HepG2 (cell line): ENCODE measurements around the gene POLR3E. TPM values are rescaled to one million over a fixed set of nuclear protein-coding genes. Genes with fewer than 3 reads are reported as not detected.
A peak's percentile ranks its signal among the peaks of the same experiment; 100 is the strongest.

Source experiments
- AGO1 ChIP-seq: fragments of 200-400 bp; formaldehyde crosslinking; IDR thresholded peaks from 2 replicates; pipeline ENCODE4 v1.6.1; 2017; ENCODE audit warnings: mild to moderate bottlenecking, low read depth, low read length, moderate library complexity; ENCODE audit not compliant: poor library complexity, severe bottlenecking
- GPN1 ChIP-seq: sonication (generic); formaldehyde crosslinking; IDR thresholded peaks from 2 replicates; pipeline ENCODE4 v1.5.1; 2020; ENCODE audit warnings: missing genetic modification reagents, borderline replicate concordance
- HDAC6 ChIP-seq: fragments of 200-600 bp; sonication (generic); IDR thresholded peaks from 2 replicates; pipeline ENCODE4 v1.7.0; 2017; ENCODE audit warnings: mild to moderate bottlenecking, antibody characterized with exemption, low read length, low read depth
- MIXL1 ChIP-seq: IDR thresholded peaks from 2 replicates; pipeline ENCODE4 v1.6.1; 2016
- PHF8 ChIP-seq: sonication (generic); formaldehyde crosslinking; IDR thresholded peaks from 2 replicates; pipeline ENCODE4 v1.5.0; 2020; ENCODE audit warnings: missing genetic modification reagents
- RORA ChIP-seq: sonication (generic); formaldehyde crosslinking; IDR thresholded peaks from 2 replicates; pipeline ENCODE4 v1.5.0; 2020; ENCODE audit warnings: mild to moderate bottlenecking, missing genetic modification reagents, moderate library complexity
- SP140L ChIP-seq: sonication (generic); formaldehyde crosslinking; IDR thresholded peaks from 2 replicates; pipeline ENCODE4 v1.4.0; 2020; ENCODE audit warnings: missing genetic modification reagents, borderline replicate concordance
- TARDBP ChIP-seq: sonication (generic); formaldehyde crosslinking; IDR thresholded peaks from 2 replicates; pipeline ENCODE4 v1.8.0; 2022; ENCODE audit warnings: mild to moderate bottlenecking, missing genetic modification reagents
- THAP11 ChIP-seq: IDR thresholded peaks from 2 replicates; pipeline ENCODE4 v1.6.1; 2016; ENCODE audit warnings: missing biosample characterization, missing genetic modification reagents
- TSC22D2 ChIP-seq: sonication (generic); formaldehyde crosslinking; IDR thresholded peaks from 2 replicates; pipeline ENCODE4 v1.5.1; 2020; ENCODE audit warnings: missing genetic modification reagents, mild to moderate bottlenecking, borderline replicate concordance
- XBP1 ChIP-seq: sonication (generic); formaldehyde crosslinking; IDR thresholded peaks from 2 replicates; pipeline ENCODE4 v1.5.0; 2020; ENCODE audit warnings: missing genetic modification reagents
- ZNF230 ChIP-seq: sonication (generic); formaldehyde crosslinking; IDR thresholded peaks from 2 replicates; pipeline ENCODE4 v1.4.0; 2020; ENCODE audit warnings: mild to moderate bottlenecking, missing genetic modification reagents
- ZNF331 ChIP-seq: sonication (generic); formaldehyde crosslinking; IDR thresholded peaks from 2 replicates; pipeline ENCODE4 v1.4.0; 2020; ENCODE audit warnings: missing genetic modification reagents
- ZNF891 ChIP-seq: sonication (generic); formaldehyde crosslinking; IDR thresholded peaks from 2 replicates; pipeline ENCODE4 v1.5.0; 2020; ENCODE audit warnings: mild to moderate bottlenecking, missing genetic modification reagents
- polyA plus RNA-seq, 8 experiments: library from polyadenylated mRNA; depleted of rRNA in 3 of 8; stranded (reverse) in 7 of 8; unstranded in 1 of 8; fragments of >200 nt; fragmentation: Illumina TruSeq in 4 of 8; extraction: Trizol in 4 of 8; gene quantifications; 2 replicates each; pipeline versions ENCODE4 v1.2.1 to v1.2.3, GENCODE V29; 2011 to 2016; ENCODE audit warnings: low read depth in 4 of 8, missing spikeins in 1 of 8, mixed read lengths in 1 of 8; ENCODE audit not compliant: insufficient read depth in 1 of 8
- total RNA-seq, 5 experiments: library from RNA; depleted of rRNA; stranded (reverse); fragments of >200 nt; fragmentation: Illumina TruSeq; extraction: Trizol; gene quantifications; 2 replicates each; pipeline ENCODE4 v1.2.3, GENCODE V29; 2016; ENCODE audit warnings: low read depth in 1 of 5
- TF ChIP-seq, protein P1 (sequence below), 2 experiments: sonication (generic) in 1 of 2; formaldehyde crosslinking in 1 of 2; IDR thresholded peaks; 2 replicates each; pipeline versions ENCODE4 v1.5.1 to v1.6.1; 2011 to 2020; ENCODE audit warnings: borderline replicate concordance in 1 of 2, low read depth in 1 of 2, low read length in 1 of 2, mild to moderate bottlenecking in 1 of 2, missing genetic modification reagents in 1 of 2, moderate library complexity in 1 of 2
- TF ChIP-seq, protein P2 (sequence below): sonication (generic); formaldehyde crosslinking; IDR thresholded peaks from 2 replicates; pipeline ENCODE4 v1.5.0; 2020; ENCODE audit warnings: missing genetic modification reagents
- TF ChIP-seq, protein P3 (sequence below): sonication (generic); formaldehyde crosslinking; IDR thresholded peaks from 2 replicates; pipeline ENCODE4 v1.4.0; 2020; ENCODE audit warnings: missing genetic modification reagents
- TF ChIP-seq, protein P4 (sequence below), 2 experiments: IDR thresholded peaks; 2 replicates each; pipeline ENCODE4 v1.6.1; 2011 to 2012; ENCODE audit warnings: low read length in 2 of 2, borderline replicate concordance in 1 of 2, low read depth in 1 of 2, mild to moderate bottlenecking in 1 of 2, moderate library complexity in 1 of 2
- TF ChIP-seq, protein P5 (sequence below): sonication (generic); formaldehyde crosslinking; IDR thresholded peaks from 2 replicates; pipeline ENCODE4 v1.4.0; 2020; ENCODE audit warnings: missing genetic modification reagents, mild to moderate bottlenecking, borderline replicate concordance

Gene POLR3E
- total and polyA plus RNA-seq, 2 of the 13 experiments (the other 11 are each of a cell fraction or from before 2014, with no cell fraction given): 135 to 262 TPM

DNA sequence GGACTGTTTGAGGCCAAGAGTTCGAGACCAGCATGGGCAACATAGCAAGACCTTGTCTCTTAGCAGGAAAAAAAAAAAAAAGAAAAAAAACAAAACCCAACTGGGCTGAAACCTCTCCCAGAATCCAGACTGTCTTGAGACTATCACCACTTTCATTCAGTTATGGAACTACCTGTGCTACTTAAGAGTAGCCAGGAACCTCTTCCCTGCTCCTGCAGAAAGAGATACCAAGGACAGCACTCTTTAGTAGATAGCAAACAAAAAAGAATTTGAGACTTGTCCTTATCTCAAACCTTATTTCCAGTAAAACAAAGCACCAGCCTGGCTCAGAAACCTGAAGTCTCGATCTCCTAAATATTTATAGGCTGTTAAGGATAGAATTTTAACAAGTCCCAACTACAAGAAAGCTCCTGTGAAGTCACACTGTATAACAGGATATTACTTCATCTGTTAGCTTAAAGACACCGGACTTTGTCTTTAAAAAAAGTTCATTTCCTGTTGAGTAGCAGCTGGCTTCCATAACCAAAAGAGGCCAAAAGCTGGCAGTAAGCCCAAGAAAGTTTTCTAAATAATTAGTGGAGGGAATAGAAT, 72.1 kb downstream of the POLR3E start (continued):
- TF ChIP-seq AGO1 (no peak), HDAC6 (no peak), RORA (no peak), SP140L (CRISPR knock-in tag) (no peak), ZNF230 (no peak), THAP11 (CRISPR knock-in tag) (peak; percentile 52; the same call in 1 of the 2 replicates), XBP1 (CRISPR knock-in tag) (no peak), GPN1 (CRISPR knock-in tag) (no peak), TARDBP (CRISPR knock-in tag) (no peak), MIXL1 (CRISPR knock-in tag) (peak; percentile 87), TSC22D2 (CRISPR knock-in tag) (no peak), ZNF331 (CRISPR knock-in tag) (0 out of 2 replicates have a peak, but pooled peaks have one; percentile 0), ZNF891 (no peak), PHF8 (CRISPR knock-in tag) (no peak)
- TF ChIP-seq, protein P1, sequence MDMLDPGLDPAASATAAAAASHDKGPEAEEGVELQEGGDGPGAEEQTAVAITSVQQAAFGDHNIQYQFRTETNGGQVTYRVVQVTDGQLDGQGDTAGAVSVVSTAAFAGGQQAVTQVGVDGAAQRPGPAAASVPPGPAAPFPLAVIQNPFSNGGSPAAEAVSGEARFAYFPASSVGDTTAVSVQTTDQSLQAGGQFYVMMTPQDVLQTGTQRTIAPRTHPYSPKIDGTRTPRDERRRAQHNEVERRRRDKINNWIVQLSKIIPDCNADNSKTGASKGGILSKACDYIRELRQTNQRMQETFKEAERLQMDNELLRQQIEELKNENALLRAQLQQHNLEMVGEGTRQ (IDR thresholded peaks at IDR 0.05; ENCODE audit: low read depth, low read length): no peak
- TF ChIP-seq, protein P1 (CRISPR knock-in tag; IDR thresholded peaks at IDR 0.05; ENCODE audit: borderline replicate concordance): no peak
- TF ChIP-seq, protein P2, sequence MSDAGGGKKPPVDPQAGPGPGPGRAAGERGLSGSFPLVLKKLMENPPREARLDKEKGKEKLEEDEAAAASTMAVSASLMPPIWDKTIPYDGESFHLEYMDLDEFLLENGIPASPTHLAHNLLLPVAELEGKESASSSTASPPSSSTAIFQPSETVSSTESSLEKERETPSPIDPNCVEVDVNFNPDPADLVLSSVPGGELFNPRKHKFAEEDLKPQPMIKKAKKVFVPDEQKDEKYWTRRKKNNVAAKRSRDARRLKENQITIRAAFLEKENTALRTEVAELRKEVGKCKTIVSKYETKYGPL (CRISPR knock-in tag): no peak
- TF ChIP-seq, protein P3, sequence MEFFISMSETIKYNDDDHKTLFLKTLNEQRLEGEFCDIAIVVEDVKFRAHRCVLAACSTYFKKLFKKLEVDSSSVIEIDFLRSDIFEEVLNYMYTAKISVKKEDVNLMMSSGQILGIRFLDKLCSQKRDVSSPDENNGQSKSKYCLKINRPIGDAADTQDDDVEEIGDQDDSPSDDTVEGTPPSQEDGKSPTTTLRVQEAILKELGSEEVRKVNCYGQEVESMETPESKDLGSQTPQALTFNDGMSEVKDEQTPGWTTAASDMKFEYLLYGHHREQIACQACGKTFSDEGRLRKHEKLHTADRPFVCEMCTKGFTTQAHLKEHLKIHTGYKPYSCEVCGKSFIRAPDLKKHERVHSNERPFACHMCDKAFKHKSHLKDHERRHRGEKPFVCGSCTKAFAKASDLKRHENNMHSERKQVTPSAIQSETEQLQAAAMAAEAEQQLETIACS (CRISPR knock-in tag): no peak
- TF ChIP-seq, protein P4, sequence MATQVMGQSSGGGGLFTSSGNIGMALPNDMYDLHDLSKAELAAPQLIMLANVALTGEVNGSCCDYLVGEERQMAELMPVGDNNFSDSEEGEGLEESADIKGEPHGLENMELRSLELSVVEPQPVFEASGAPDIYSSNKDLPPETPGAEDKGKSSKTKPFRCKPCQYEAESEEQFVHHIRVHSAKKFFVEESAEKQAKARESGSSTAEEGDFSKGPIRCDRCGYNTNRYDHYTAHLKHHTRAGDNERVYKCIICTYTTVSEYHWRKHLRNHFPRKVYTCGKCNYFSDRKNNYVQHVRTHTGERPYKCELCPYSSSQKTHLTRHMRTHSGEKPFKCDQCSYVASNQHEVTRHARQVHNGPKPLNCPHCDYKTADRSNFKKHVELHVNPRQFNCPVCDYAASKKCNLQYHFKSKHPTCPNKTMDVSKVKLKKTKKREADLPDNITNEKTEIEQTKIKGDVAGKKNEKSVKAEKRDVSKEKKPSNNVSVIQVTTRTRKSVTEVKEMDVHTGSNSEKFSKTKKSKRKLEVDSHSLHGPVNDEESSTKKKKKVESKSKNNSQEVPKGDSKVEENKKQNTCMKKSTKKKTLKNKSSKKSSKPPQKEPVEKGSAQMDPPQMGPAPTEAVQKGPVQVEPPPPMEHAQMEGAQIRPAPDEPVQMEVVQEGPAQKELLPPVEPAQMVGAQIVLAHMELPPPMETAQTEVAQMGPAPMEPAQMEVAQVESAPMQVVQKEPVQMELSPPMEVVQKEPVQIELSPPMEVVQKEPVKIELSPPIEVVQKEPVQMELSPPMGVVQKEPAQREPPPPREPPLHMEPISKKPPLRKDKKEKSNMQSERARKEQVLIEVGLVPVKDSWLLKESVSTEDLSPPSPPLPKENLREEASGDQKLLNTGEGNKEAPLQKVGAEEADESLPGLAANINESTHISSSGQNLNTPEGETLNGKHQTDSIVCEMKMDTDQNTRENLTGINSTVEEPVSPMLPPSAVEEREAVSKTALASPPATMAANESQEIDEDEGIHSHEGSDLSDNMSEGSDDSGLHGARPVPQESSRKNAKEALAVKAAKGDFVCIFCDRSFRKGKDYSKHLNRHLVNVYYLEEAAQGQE (IDR thresholded peaks at IDR 0.05; ENCODE audit: borderline replicate concordance in 1 of 2, low read depth in 1 of 2, low read length in 2 of 2): peak; percentile 16 to 89
- TF ChIP-seq, protein P5, sequence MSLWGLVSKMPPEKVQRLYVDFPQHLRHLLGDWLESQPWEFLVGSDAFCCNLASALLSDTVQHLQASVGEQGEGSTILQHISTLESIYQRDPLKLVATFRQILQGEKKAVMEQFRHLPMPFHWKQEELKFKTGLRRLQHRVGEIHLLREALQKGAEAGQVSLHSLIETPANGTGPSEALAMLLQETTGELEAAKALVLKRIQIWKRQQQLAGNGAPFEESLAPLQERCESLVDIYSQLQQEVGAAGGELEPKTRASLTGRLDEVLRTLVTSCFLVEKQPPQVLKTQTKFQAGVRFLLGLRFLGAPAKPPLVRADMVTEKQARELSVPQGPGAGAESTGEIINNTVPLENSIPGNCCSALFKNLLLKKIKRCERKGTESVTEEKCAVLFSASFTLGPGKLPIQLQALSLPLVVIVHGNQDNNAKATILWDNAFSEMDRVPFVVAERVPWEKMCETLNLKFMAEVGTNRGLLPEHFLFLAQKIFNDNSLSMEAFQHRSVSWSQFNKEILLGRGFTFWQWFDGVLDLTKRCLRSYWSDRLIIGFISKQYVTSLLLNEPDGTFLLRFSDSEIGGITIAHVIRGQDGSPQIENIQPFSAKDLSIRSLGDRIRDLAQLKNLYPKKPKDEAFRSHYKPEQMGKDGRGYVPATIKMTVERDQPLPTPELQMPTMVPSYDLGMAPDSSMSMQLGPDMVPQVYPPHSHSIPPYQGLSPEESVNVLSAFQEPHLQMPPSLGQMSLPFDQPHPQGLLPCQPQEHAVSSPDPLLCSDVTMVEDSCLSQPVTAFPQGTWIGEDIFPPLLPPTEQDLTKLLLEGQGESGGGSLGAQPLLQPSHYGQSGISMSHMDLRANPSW (CRISPR knock-in tag): no peak
